Breast epithelium (tissue), 3 donors: ENCODE results near the gene COX15.
"Not testable (repeated sequence)": the region's sequence is repeated elsewhere in the genome, so short reads cannot be mapped to it uniquely, and the experiment has no call there.

Source experiments
- POLR2AphosphoS5 ChIP-seq, 3 donors: sonication (generic); formaldehyde crosslinking; IDR thresholded peaks; one replicate each; pipeline ENCODE4 v1.6.1; 2017; ENCODE audit warnings: antibody characterized with exemption in 3 of 3
- TF ChIP-seq, protein P1 (sequence below), 3 donors: fragments of 450-650 bp; IDR thresholded peaks; one replicate each; pipeline ENCODE4 v1.5.1; 2016 to 2017; ENCODE audit warnings: antibody characterized with exemption in 3 of 3, mild to moderate bottlenecking in 3 of 3, moderate library complexity in 3 of 3

DNA sequence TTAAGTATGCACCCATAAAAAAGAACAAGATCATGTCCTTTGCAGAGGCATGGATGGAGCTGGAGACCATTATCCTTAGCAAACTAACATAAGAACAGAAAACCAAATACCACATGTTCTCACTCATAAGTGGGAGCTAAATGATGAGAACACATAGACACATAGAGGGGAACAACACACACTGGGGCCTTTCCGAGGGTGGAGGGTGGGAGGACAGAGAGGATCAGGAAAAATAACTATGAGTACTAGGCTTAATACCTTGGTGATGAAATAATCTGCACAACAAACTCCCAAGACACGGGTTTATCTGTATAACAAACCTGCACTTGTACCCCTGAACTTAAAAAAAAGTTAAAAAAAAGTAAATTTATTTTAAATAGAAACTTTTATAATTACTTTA, 14.2 kb upstream of the COX15 start:
- TF ChIP-seq POLR2AphosphoS5 (IDR thresholded peaks at IDR 0.05), result not testable (repeated sequence)
- TF ChIP-seq, protein P1, sequence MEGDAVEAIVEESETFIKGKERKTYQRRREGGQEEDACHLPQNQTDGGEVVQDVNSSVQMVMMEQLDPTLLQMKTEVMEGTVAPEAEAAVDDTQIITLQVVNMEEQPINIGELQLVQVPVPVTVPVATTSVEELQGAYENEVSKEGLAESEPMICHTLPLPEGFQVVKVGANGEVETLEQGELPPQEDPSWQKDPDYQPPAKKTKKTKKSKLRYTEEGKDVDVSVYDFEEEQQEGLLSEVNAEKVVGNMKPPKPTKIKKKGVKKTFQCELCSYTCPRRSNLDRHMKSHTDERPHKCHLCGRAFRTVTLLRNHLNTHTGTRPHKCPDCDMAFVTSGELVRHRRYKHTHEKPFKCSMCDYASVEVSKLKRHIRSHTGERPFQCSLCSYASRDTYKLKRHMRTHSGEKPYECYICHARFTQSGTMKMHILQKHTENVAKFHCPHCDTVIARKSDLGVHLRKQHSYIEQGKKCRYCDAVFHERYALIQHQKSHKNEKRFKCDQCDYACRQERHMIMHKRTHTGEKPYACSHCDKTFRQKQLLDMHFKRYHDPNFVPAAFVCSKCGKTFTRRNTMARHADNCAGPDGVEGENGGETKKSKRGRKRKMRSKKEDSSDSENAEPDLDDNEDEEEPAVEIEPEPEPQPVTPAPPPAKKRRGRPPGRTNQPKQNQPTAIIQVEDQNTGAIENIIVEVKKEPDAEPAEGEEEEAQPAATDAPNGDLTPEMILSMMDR (IDR thresholded peaks at IDR 0.05), result not testable (repeated sequence)
